ENCODE measurements around the gene CCDC97. TPM values are rescaled to one million over a fixed set of nuclear protein-coding genes. Genes with fewer than 3 reads are reported as not detected.

Gene CCDC97
- total RNA-seq (2014; rRNA removed; shearing (Covaris generic)) (14.4 and 15.0 TPM in 2 replicates), total RNA-seq (2022) (35.0 and 36.6 TPM in 2 replicates), Bru-seq, nascent RNA (percentile 64 among the genes with signal in this experiment), BruChase-seq, experiment 1, labeled RNA remaining after a 6-hour chase (percentile 68 among the genes with signal in this experiment), BruChase-seq, experiment 2, labeled RNA remaining after a 2-hour chase (percentile 79 among the genes with signal in this experiment)
- long read RNA-seq, transcript CCDC97-201 (5 exons, 3,322 nt), result major isoform, 42 of 69 reads
- long read RNA-seq, partial matches to known transcripts, result 14 of 69 reads
- long read RNA-seq, other reads (novel, unspliced or antisense), result 13 of 69 reads

GRCh38 chr19:41310033-41310831 lies at the start of gene CCDC97:
Gene CCDC97 (plus strand): TSS chr19:41310172. CDS start chr19:41310311, 139 bp downstream.
- TF ChIP-seq EZH2phosphoT487 (IDR thresholded peaks at IDR 0.05; ENCODE audit: borderline replicate concordance, low read depth, low read length) (no peak), CTCF (conservative IDR thresholded peaks at IDR 0.05; ENCODE audit: low read length) (no peak)
- H3K4me3 ChIP-seq (ENCODE audit: low read depth, low read length, poor library complexity, severe bottlenecking), result peak within 1 kb of the TSS; percentile 77
- H3K9me2 ChIP-seq (ENCODE audit: insufficient read depth, low read length), result no peaks in the 10 kb centered on the region
- peaks cover 68% of the 10 kb centered on the region for H3K36me3 ChIP-seq (ENCODE audit: insufficient read depth, low read length)
- H4K20me1 ChIP-seq (ENCODE audit: insufficient read depth, low read length), result no peaks in the 10 kb centered on the region
- peak within 1 kb of the TSS; percentile 68 for H3K27ac ChIP-seq (ENCODE audit: low read depth, low read length, poor library complexity, severe bottlenecking)
- H3K4me1 ChIP-seq (ENCODE audit: insufficient read depth, low read length, poor library complexity, severe bottlenecking), result peaks cover 44% of the 10 kb centered on the region
- TSS peak; percentile 57 for BruUV-seq (replicated peaks)
- H3K4me2 ChIP-seq (ENCODE audit: low read length), result peak within 1 kb of the TSS; percentile 99
- intact Hi-C loops (cut with micrococcal nuclease; ENCODE audit: unreplicated experiment), result loop anchor here (2.0 kb wide), 2 partner anchors 17 to 43 kb away; partner anchors contain the start of gene TGFB1
- ChIA-PET POLR2A (no interaction called here), CTCF (ENCODE audit: unreplicated experiment) (no interaction called here)
- peak within 1 kb of the TSS; percentile 63 for H2AFZ ChIP-seq (ENCODE audit: low read length)
- H3K79me2 ChIP-seq (ENCODE audit: insufficient read depth, low read depth, low read length), result peaks cover 18% of the 10 kb centered on the region
- DNase-seq (ENCODE audit: low spot score), result peak; percentile 93
- no peaks in the 10 kb centered on the region for H3K9me3 ChIP-seq (ENCODE audit: low read length)

- H3K36me3 ChIP-seq (ENCODE audit: insufficient read depth, low read length), result peaks cover 16% of the 10 kb centered on the region
Observed at GRCh38 chr19:41261474-41262190, 48.3 kb upstream of the CCDC97 start.

More at GRCh38 chr19:41261474-41262190, 48.3 kb upstream of the CCDC97 start:
- Histone ChIP-seq H3K27ac (ENCODE audit: low read depth, low read length, poor library complexity, severe bottlenecking) (no peak overlapping the region), H3K9me3 (ENCODE audit: low read length) (no peaks in the 10 kb centered on the region), H3K79me2 (ENCODE audit: insufficient read depth, low read depth, low read length) (peaks cover 28% of the 10 kb centered on the region), H3K9me2 (ENCODE audit: insufficient read depth, low read length) (no peaks in the 10 kb centered on the region), H4K20me1 (ENCODE audit: insufficient read depth, low read length) (peaks cover 4% of the 10 kb centered on the region; the same call in 1 of the 2 replicates), H3K4me3 (ENCODE audit: low read depth, low read length, poor library complexity, severe bottlenecking) (peak overlapping the region; percentile 94), H3K4me2 (ENCODE audit: low read length) (peak overlapping the region; percentile 94), H3K4me1 (ENCODE audit: insufficient read depth, low read length, poor library complexity, severe bottlenecking) (peaks cover 9% of the 10 kb centered on the region), H2AFZ (ENCODE audit: low read length) (peak overlapping the region; percentile 44; the same call in 1 of the 2 replicates)
- BruUV-seq (replicated peaks), result no TSS peak
- POLR2A ChIA-PET, result interaction anchor here (0.7 kb wide), 1 partner anchor 826 kb away, joined by 3 read pairs; no protein-coding TSS in a partner anchor
- intact Hi-C loops (cut with micrococcal nuclease; ENCODE audit: unreplicated experiment), result loop anchor here (1.0 to 5.0 kb wide), 5 partner anchors 57 to 464 kb away; partner anchors contain the start of genes EGLN2, ERICH4 and TGFB1
- CTCF ChIA-PET (ENCODE audit: unreplicated experiment), result no interaction called here
- TF ChIP-seq EZH2phosphoT487 (IDR thresholded peaks at IDR 0.05; ENCODE audit: borderline replicate concordance, low read depth, low read length) (no peak), CTCF (conservative IDR thresholded peaks at IDR 0.05; ENCODE audit: low read length) (no peak)
- no peak for DNase-seq (ENCODE audit: low spot score)
